ENCODE data around the gene PPFIA4. TPM values are rescaled to one million over a fixed set of nuclear protein-coding genes. Genes with fewer than 3 reads are reported as not detected.
A peak's percentile ranks its signal among the peaks of the same experiment; 100 is the strongest.

Gene PPFIA4
- total RNA-seq, 1 donor = under 0.01 TPM

DNA sequence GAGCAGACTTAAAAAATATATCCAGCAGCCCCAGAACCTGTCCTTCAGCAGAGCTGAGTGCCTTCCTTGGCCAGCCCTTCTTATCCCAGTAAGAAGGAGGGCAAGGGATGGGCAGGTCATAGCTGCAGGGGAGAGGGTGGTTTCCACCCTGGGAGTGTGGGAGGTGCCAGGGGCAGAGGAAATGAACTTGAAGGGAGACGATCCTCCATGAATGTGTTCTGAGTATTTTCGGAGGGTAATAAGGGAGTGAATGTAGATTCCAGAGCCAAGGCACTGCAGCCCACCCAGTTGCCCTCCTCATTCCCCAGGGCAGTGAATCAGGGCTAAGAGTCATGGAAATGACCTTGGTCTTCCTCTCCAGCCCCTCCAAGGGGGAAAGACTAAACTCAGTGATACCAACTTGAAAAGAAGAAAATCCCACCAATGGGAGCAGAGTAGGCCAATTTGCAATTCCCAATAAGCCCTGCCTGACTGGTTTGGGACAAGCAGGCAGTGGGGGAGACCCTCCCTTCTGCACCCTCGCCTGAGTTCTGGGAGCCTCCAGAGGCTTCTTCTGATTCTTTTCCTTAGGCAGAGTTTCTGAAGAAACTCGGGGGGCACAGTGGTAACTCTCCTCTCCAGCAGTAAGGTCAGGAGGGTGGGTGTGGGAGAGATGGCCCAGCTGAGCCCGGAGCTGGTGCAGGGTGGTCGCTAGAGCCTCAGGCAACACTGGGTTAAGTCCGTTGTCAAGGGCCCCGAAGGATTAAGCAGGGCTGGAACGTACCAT is 55.4 kb downstream of the PPFIA4 start:
- no peak for DNase-seq (ENCODE audit: low read depth in 2 of 3, low spot score in 2 of 3)

DNA sequence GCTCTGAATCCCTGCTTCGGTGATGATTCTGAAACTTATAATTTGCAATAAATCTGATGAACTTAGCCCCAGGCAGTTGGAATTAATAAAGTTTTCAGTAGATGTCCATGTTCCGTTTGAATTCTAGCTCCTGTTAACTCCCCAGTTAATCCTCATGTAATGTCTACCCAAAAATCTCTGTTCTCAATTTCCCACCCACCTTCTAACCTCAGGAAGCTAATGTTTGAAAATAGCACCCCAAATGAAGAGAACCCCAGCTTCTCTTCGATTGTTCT is 55.9 kb downstream of the PPFIA4 start:
- DNase-seq (ENCODE audit: low read depth in 2 of 3, low spot score in 2 of 3) = no peak

DNA sequence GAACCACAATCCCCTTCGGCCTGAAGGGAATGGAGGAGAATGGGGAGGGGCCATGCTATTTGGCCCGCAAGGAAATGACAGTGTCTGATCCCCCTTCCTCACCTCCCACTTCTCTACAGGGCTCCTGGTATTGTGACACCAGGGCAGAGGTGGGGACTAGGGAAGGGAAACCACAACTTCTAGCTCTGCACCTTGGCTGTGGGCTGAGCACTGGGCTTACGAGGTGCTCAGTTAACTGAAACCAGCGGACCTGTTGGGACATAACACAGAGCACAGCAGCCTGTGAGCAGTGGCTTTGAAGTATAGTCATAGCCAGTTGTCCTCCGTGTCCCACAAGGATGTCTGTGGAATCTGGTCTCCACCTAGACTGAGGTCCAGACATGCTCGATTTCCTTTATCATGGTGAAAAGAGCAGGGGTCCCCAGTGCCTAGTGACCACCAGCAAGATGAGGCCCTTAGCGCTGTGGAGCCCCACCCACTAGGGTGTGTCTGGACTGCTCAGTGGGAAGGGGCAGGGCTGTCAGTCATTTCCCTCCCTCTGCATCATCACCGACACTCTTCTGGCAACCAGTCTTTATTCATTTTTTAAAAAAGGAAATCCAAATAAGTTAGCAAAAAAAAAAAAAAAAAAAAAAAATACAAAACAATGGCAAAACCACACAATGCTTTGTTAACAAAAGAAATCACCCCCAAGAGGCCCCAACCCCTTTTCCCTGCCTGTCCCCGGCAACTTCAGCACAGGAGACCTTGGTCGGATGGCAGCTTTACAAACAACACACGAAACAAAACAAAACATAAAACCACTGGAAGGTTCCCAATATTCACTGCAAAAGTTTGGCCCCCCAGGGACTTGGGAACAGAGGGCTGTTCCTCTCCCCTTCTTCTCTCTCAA is 56.5 kb downstream of the PPFIA4 start:
- DNase-seq (ENCODE audit: low read depth in 2 of 3, low spot score in 2 of 3) = peak in 1 of 3 donors; percentile 19

- no peak for DNase-seq (ENCODE audit: low read depth in 2 of 3, low spot score in 2 of 3)
These were observed 57.2 kb downstream of the PPFIA4 start for GRCh38 chr1:203083463-203083921.

DNA sequence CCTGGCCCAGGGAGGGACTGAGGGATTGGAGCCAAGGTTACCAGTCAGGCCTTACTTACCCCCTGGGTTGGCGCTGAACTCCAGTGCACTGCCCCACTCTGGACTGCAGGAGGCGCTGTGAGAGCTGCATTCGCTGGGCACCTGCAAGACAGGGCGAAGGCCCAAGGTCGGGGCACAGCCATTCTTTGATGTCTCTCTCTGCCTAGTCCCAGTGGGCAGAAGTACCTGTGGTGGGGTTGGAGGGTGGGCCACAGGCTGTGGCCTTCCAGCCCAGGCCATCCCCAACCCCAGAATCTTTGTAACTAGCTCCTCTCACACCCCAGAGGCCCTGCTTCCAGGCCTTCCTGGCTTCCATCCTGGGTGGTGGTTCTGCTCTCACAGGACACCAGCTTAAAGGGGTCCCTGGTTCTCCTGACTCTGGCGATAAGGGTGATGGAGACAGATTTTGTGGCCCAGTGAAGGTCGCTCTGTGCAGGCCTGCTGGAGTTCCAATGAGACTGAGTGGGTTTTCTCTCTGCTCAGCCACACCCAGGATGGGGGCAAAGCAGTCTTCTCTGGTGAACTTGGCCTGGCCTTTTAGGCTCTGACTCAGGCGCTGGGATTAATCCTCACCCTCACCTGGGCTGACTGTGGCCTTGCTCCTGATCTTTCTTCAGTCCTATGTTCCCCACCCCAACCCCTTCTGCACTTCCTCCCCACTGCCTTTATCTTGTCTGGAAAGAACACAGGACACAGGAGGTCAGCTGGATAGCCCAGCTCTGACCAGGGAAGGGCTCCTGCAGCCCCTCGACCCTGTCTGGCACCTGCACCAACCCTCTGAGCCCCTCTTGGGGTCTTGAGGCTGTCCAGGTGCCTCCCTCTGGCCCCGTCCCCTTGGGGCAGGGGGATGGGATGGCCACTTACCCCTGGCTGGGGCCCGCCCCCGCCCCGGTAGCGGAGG is 58.6 kb downstream of the PPFIA4 start:
- no peak for DNase-seq (ENCODE audit: low read depth in 2 of 3, low spot score in 2 of 3)

GRCh38 chr1:203085528-203086406 is 59.5 kb downstream of the PPFIA4 start, which contains the start of gene MYOG:
TSS of gene MYOG (minus strand) at chr1:203086012. CDS start at chr1:203085961, 51 bp downstream.
- DNase-seq (ENCODE audit: low read depth in 2 of 3, low spot score in 2 of 3) = no peak

DNA sequence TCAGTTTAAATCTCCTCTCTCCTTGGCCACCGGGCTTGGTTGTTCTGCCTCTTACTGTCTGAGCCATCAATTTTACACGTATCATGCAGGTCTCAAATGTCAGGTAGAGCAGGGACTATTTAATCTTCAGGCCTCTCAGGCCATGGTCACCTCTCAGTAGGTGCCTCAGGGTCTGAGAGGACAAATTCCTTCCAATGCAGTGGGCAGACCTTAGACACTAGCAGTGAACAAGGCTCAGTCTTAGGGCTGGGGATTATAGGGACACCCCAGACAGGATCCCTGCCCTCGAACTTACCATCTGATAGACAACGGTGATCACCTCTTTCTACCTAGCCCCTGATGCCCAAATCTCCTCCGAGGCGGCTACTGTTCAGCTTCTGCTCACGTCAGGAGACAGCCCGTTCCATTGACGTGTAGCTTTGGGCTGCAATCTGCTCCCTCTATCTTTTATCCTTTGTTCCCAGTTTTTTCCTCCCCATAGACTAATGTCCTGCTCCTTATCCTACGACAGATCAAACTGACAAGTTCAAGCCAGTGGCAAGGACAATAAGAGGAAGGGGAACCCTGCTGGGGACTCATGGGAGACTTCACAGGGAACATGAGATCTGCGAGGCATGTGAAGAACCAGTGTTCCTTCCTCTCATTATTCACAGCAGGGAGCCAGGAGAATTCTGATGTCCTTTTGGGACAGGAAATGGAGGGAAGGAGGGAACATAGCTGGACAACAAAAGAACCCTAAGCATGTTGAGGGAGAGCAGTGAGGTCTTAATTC is 60.9 kb downstream of the PPFIA4 start:
- DNase-seq (ENCODE audit: low read depth in 2 of 3, low spot score in 2 of 3) = no peak

- no peak for DNase-seq (ENCODE audit: low read depth in 2 of 3, low spot score in 2 of 3)
These were observed 62.1 kb downstream of the PPFIA4 start for GRCh38 chr1:203088441-203088840.

- DNase-seq (ENCODE audit: low read depth in 2 of 3, low spot score in 2 of 3) = no peak
These were observed 62.8 kb downstream of the PPFIA4 start for GRCh38 chr1:203089001-203089650.

DNA sequence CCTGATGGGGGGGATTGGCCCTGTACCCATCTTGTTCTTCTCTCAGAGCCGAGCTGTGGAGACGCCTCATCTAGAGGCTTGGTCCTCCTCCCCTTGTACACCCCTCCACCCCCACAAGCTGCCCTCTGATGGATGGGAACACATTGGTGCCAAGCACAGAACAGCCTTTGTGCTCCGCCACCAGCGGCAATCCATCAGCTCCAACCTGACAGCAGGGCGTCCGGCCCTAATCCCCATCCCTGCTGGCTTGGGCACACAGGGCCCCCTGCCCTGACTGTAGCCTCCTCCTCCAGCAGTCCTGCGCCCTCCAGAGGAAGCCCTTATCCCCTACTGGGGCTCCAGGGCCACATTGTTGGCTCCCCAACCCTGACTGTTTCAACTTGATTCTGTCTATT is 63.4 kb downstream of the PPFIA4 start:
- DNase-seq (ENCODE audit: low read depth in 2 of 3, low spot score in 2 of 3) = no peak

- DNase-seq (ENCODE audit: low read depth in 2 of 3, low spot score in 2 of 3) = no peak
These were observed 64.3 kb downstream of the PPFIA4 start for GRCh38 chr1:203090421-203091198.

DNA sequence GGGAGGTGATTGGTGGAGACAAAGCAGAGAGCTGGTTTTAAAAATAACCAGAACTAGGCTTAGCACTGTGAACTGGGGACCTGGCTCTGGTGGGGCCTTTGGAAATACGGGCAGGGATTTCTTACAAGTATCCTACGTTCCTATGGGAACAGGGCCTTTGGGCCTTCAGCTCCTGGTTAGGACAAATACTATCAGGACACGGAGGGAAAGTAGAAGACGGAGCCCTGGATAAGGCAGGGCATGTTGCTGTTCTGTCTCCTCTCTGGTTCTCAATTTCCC is 64.8 kb downstream of the PPFIA4 start:
- no peak for DNase-seq (ENCODE audit: low read depth in 2 of 3, low spot score in 2 of 3)

DNA sequence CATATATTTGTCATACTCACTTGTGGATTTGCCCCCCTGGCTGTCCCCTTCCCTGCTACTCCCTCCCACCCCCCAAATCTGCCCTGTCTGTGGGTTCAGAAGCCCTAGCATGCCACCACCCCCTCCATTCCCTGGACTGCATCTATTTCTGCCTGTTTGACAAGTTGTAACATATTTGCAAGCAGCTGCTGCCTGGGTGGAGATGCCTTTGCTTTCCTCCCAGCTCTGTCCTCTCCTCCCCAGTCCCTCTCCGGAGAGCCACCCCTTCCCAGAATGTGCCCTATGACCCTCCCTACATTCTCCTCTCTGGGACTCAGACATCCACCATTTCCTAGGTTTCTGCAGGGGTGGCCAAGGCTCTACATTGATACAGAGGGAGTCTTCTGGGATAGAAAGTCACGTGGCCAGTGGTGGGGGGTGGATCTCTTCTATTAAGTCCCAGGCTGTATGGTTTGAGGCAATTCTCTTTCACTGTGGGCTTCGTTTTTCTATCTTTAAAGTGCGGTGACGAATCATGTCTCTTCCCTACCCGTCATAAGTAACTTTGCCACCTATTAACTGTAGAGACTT is 65.6 kb downstream of the PPFIA4 start:
- no peak for DNase-seq (ENCODE audit: low read depth in 2 of 3, low spot score in 2 of 3)

DNA sequence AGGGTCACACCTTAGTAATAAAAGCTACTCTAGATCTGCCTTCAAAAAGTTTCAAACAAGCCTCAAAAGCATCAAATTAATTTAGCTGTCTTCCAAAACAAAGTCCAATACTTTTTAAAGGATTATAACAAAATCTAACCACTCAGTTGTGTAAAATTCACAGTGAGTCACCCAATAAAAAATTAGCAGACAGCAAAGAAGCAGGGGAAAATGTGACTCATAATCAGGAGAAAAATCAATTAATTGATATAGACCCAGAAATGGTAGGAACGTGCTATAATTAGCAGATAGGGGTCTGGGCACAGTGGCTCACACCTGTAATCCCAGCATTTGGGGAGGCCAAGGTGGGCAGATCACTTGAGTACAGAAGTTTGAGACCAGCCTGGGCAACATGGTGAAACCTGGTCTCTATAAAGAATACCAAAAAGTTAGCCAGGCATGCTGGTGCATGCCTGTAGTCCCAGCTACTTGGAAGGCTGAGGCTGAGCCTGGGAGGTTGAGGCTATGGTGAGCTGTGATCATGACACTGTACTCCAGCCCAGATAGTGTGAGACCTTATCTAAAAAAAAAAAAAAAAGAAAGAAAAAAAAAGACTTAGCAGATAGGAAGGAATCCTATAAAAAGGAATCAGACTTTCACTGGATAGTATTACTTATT is 67.6 kb downstream of the PPFIA4 start:
- no peak for DNase-seq (ENCODE audit: low read depth in 2 of 3, low spot score in 2 of 3)

GRCh38 chr1:203095061-203095690 is 68.9 kb downstream of the PPFIA4 start:
- no peak for DNase-seq (ENCODE audit: low read depth in 2 of 3, low spot score in 2 of 3)

- DNase-seq (ENCODE audit: low read depth in 2 of 3, low spot score in 2 of 3) = no peak
These were observed 70.3 kb downstream of the PPFIA4 start for GRCh38 chr1:203096566-203096965.

- no peak for DNase-seq (ENCODE audit: low read depth in 2 of 3, low spot score in 2 of 3)
These were observed 70.7 kb downstream of the PPFIA4 start for GRCh38 chr1:203097001-203097400.
